Islet precursor cell (in vitro differentiated cells): ENCODE data around the gene CEL.

Experiments
- DNase-seq: peaks from one replicate; pipeline ENCODE4 v3.0.0-alpha.2; 2018

The CEL gene

DNA sequence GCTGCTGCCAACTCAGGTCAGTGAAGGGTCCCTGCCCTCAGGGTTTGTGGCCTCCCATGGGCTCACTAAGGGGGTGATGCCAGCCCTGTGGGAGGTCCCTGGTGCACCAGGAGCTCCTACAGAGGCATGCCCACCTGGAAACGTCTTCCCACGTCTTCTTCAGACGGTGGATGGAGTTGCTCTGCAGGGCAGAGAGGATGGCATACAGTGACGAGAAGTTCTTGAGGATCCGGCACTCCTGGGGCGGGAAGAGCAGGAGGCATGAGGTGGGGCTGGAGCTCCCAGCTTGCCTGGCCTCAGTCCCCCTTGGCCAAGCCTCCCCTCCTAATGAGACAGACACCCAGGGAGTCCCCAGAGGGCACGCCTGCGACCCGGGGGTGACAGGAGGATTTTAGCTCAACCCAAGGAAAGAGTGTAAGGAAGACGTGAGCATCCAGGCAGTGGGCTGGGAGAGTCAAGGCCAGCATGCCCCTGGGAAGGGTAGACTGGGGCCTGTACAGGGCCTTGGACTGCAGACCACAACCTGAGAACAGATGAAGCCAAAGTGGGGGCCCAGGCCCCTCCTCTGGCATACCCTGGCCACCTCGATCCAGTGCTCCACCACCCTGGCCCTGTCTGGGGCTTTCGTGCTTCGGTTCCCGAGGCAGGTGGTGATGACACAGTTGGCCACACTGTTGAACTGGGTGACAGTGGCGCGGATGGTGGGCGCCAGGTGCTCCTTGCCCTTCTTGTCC is 44.9 kb downstream of the CEL start:
- no peak for DNase-seq

DNA sequence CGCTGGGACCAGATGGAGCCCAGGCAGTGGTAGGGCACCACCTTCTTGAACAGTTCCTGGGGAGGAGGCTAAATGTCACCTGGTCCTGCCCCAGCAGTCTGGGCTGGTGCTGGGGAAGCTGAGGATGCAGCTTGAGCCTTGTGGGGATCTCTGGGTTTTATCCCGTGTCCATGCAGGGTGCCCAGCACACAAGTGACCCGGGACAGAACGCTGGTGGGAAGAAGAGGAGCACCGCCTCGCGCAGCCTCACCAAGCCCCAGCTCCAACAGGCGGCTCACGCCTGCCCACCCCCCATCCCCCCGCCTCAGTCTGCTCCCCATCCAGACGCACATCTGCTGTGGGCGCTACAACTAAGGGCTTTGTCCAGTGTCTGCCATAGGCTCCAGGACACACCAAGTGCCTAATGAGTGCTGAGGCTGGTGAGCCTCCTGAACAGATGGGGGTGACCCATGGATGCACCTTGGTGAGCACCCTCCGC is 45.5 kb downstream of the CEL start:
- no peak for DNase-seq

DNA sequence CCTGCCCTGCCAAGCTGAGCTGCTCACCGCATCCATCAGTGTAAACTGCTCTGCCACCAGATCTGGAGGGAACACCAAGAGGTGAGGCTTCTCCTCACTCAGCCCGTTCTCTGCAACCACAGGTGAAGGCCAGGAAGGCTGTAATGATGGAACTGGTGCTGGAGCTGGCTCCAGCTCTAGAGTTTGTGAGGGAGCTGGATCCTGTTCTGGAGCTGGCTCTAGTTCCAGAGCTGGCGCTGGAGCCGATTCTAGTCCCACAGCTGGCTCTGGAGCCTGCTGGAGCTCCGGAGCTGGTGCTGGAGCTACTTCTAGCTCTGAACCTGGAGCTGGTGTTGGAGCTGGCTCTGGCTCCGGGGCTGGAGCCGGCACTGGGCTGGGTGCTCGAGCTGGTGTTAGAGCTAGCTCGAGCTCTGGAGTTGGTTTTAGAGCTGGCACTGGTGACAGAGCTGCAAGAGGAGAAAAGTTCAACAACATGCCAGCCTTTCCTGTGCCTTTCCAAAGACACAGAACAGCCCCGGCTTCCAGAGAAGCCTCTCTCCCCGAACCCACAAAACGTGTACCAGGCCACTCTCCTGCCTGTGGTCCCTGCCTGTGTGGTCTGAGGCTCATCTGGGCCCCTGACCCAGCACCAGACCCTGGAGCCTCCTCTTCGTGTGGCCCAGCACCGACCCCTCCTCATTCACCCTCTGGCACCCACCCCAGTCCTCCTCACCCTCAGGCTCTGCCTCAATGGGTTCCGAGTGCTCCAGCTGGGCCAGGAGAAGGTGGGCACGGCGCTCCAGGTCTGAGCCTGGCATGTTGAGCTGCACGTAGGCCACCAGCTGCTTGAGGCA is 46.4 kb downstream of the CEL start:
- no peak for DNase-seq

DNA sequence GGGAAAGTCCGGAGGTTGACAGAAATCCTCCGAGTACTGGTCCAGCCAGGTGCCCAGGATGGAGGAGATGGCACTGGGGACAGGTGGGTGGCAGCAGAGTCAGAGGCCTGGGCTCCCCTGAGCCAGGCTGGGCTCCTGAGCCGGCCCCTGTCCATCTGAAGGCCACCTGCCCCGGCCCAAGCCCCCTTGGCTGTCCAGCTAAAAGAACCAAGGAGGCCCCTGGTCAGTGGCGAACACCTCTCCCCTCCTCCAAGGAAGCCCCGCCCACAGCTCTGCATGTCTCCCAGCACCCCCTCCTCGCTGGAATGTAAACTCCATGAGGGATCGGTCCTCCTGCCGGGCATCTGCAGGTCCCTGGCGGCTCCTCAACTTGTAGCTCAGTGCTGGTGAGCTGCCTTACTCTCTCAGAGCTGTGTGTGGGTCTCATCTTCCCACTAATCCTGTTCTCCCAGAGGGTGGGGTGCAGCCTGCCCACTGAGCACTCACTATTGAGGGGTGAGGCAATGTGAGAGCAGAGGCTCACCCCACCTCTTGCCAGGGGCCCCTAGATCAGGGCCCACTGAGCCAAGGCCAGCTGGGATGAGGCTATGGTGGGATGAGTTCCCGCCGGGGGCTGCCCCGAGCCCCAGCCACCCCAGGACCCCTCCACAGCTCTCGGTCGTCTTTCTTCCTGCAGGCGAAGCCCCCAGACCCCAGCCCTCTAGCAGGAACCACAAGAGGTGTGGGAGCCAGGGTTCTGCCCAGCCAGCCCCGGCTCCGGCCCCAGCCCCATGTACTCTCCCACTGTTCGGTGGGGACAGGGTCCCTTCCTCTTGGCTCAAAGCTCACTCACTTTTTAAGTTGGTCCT is 47.2 kb downstream of the CEL start:
- no peak for DNase-seq

DNA sequence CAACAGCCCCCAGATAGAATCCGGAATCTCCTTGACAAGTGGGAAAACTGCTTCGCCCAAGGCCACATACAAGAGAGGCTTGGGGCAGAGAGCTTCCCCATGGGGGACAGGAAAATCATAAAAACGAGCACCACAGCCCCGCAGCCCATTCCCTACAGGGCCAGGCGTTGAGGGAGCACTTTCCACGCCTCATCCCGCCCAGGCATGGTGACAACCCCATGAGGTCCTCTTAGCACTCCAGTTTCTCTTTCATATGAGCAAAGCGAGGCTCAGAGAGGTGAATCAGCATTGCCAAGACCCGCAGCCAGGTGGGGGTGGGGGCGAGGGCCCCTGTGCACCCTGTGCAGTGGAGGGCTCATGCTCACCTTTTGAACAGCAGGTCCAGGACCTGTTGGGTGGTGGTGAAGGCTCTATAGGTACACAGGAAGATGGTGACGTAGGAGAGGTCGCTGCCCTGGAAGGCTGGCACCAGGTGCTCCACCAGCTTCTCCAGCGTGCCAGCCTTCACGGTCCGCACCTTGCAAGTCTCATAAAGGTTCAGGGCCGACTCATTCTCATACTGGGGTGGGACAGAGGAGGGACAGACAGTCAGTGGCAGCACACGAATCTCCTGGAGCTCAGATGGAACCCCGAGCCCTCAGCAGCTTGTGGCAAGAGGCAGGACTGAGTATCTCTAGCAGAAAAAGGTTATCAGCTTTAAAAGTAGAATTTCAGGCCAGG is 48.3 kb downstream of the CEL start:
- DNase-seq: no peak

- DNase-seq: no peak
These were observed 50.3 kb downstream of the CEL start for GRCh38 chr9:133111808-133112662.

DNA sequence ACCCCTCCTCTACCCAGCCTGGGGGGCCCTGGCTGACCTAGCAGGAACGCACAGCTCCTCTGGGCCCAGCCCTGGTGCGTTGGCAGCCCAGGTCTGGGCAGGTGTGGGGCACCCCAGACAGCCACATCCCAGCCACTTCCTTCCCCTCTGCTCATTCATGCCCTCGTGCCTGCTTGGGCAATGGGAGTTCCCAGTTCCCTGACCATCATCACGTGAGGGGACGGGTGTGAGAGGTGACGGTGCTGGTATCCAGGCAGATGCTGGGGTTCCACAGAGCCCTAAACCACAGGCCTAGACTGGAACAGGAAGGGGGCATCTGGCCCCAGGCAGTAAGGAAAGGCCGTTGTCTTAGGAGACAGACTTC is 50.9 kb downstream of the CEL start:
- DNase-seq: no peak

- DNase-seq: no peak
These were observed 51.6 kb downstream of the CEL start for GRCh38 chr9:133113163-133113948.

DNA sequence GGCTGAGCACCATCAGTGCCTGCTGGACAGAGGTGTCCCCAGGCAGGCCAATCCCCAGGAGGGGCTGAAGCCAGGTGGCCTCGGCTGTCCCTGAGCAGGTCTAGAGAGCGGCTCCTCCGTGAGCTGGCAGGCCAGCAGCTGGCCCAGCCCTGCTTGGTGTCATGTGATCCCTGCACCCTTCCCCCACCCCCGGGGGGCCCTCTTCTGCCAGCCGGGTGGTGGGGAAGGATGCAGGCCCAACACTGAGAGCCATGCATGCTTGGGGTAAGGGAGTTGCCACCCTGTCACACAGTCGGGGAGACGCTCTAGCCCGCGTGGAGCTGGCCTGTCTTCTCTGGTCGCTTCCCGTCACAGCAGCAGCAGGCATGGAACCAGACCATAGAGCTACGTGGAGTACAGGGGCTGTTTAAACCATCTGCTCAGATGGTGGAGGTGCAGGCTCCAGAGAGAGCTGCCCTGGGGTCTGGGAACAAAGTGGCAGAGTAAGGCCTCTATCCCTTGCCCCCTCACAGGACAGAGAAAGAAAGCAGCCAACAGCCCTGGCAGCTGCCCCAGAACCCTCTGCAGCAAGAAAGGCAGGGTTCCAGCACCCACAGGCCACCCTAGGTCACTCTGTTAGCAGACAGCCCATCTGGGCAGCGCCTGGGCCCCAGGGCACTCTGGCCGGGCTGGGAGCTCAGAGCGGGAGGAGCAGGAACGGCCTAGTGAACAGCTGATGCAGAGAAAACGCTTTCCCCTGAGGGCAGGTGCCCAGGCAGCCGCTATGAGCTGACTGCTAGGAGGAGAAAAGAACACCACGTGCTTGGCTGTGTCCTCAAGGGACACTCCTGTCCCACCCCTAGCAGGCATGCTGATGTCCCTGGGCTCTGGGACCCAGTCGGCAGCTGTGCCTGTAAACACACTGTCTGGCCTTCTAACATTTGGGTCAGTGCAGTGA is 52.4 kb downstream of the CEL start:
- DNase-seq: peak; percentile 80

GRCh38 chr9:133114886-133115603 is 53.3 kb downstream of the CEL start:
- no peak for DNase-seq

- DNase-seq: no peak
These were observed 54.0 kb downstream of the CEL start for GRCh38 chr9:133115604-133116345.

GRCh38 chr9:133116346-133117231 is 54.8 kb downstream of the CEL start:
- no peak for DNase-seq

DNA sequence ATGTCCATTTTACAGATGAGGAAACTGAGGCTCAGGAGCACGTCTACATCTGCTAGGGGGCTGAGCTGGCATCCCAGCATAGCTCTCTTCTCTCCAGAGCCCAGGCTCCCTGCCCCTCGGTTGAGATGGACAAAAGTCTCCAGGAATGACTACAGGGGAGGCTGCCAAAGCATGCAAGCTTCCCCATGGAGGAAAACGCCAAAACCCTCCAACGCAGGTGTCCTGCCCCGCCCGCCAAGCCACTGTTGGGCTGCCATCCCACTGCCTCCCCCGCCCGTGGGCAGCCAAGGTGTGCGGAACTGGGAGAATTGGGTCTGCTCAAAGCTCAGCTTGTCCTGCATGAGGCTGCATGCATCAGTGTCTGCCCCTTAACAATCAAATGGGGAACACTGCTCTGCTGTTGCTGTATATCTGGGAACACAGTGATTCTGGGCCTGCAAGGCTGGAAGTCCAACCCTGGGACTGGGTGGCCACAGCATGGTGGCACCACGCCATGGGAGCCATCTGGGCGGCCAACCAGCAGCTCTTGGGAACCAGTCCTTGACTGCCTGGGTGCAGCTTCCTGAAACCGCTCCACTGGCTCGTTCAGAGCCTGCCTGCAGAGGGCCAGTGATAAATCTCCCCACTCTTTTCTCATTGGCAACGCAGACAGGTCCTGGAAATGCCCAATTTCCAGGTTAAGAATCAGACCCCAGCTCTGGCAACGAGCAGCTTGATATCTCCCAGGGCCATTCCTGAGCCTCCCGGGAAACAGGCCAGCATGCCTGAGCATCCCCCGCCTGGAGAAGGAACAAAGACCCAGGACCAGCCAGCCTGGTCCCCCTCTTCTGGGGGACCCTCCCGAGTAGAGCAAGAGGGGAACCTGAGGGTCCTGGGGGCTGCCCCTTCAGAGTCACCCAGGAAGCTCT is 55.7 kb downstream of the CEL start:
- DNase-seq: no peak

DNA sequence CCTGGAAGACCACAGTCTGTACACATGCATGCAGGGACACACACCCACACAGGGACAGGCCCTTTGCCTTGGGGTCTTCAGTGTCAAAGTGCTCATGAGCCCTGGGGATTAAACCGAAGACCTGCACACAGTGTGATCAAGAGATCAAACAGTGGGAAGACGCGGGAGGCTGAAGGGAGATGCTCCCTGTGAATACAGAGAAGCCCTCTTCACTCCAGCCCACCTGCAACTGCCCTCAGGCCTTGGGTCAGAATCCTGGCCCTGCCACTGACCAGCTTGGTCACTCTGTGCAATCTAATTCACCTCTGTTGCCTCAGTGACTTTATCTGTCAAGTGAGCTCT is 56.4 kb downstream of the CEL start:
- DNase-seq: no peak

DNA sequence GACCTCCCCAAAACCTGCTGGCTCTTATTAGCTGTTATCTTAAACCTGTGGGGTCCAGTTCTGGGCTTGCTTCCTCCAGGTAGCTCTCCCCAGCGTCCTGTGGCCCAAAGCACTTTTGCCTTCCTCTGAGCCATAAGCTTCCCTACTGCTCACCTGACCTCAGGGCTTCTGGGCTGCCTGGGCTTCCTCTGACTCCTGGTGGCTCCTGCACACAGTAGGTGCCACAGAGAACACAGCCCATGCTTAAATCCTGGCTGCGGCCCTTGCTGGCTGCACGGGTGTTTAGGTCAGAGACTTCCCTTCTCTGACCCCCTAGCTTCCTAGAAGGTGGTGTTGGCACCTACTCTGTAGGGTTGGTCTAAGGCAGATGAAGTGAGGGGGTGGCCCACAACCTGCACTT is 56.8 kb downstream of the CEL start:
- no peak for DNase-seq
